Suprapubic skin (tissue), 3 donors: ENCODE results near the gene NFATC2.

Source experiments
- POLR2A ChIP-seq, 2 donors: fragments of 450-650 bp; IDR thresholded peaks; one replicate each; pipeline ENCODE4 v1.6.1; 2017; ENCODE audit warnings: antibody characterized with exemption in 2 of 2, mild to moderate bottlenecking in 2 of 2, moderate library complexity in 2 of 2
- TF ChIP-seq, protein P1 (sequence below), 2 donors: fragments of 200-600 bp in 1 of 2; fragments of 450-650 bp in 1 of 2; sonication (generic) in 1 of 2; IDR thresholded peaks; one replicate each; pipeline ENCODE4 v1.5.1; 2016 to 2019; ENCODE audit warnings: antibody characterized with exemption in 2 of 2, mild to moderate bottlenecking in 1 of 2, moderate library complexity in 1 of 2

DNA sequence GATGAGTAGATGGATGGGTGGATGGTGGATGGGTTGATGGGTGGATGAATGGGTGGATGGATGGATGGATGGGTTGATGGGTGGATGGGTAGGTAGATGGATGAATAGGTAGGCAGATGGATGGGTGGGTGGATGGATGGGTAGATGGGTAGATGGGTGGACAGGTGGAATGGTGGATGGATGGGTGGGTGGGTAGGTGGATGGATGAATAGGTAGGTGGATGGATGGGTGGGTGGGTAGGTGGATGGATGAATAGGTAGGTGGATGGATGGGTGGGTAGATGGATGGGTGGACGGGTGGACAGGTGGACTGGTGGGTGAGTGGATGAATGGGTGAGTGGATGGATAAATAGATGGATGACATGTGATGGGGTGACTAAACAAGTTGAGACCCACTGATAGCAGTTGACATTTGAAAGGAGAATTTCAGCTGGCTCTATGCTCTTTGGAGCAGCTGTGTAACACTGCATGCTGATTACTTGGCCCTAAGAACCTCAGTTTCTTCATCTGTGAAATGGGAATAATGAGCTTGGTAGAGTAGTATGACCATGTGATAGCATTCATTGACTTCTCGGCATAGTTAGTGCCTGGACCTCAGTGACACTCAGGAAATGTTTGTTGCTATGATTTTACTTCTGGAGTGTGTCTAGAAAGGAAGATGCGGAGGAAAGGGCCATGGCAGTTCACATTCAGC lies 184.3 kb downstream of the NFATC2 start:
- no peak for TF ChIP-seq POLR2A (IDR thresholded peaks at IDR 0.05)
- TF ChIP-seq, protein P1, sequence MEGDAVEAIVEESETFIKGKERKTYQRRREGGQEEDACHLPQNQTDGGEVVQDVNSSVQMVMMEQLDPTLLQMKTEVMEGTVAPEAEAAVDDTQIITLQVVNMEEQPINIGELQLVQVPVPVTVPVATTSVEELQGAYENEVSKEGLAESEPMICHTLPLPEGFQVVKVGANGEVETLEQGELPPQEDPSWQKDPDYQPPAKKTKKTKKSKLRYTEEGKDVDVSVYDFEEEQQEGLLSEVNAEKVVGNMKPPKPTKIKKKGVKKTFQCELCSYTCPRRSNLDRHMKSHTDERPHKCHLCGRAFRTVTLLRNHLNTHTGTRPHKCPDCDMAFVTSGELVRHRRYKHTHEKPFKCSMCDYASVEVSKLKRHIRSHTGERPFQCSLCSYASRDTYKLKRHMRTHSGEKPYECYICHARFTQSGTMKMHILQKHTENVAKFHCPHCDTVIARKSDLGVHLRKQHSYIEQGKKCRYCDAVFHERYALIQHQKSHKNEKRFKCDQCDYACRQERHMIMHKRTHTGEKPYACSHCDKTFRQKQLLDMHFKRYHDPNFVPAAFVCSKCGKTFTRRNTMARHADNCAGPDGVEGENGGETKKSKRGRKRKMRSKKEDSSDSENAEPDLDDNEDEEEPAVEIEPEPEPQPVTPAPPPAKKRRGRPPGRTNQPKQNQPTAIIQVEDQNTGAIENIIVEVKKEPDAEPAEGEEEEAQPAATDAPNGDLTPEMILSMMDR (IDR thresholded peaks at IDR 0.05), result no peak
